CD4-positive, CD25-positive, alpha-beta regulatory T cell (primary cell): Measurements from ENCODE around the gene MEIOB. TPM values are rescaled to one million over a fixed set of nuclear protein-coding genes. Genes with fewer than 3 reads are reported as not detected.

Experiments used
- ATAC-seq, 2 donors: fragments of 150-1000 bp; cut with Tn5 transposase; one replicate each; pipeline ENCODE4 v1.10.0; 2021; ENCODE audit warnings: low read depth in 2 of 2, moderate number of reproducible peaks in 2 of 2, moderate library complexity in 1 of 2
- DNase-seq, 3 donors: peaks; one replicate each; pipeline versions ENCODE4 v3.0.0 to v3.0.0-alpha.2; 2012 to 2022; ENCODE audit warnings: mixed read lengths in 1 of 3
- H3K27ac ChIP-seq: one replicate; pipeline ENCODE4 v1.7.0; 2013; ENCODE audit warnings: mild to moderate bottlenecking, low read length; ENCODE audit not compliant: insufficient read depth, poor library complexity, severe bottlenecking
- H3K27me3 ChIP-seq: one replicate; pipeline ENCODE4 v1.7.0; 2013; ENCODE audit warnings: low read length; ENCODE audit not compliant: control insufficient read depth, insufficient read depth
- H3K36me3 ChIP-seq: one replicate; pipeline ENCODE4 v1.7.0; 2013; ENCODE audit warnings: mild to moderate bottlenecking, low read length, moderate library complexity; ENCODE audit not compliant: control insufficient read depth, insufficient read depth
- H3K4me1 ChIP-seq: 2 replicates; pipeline ENCODE4 v1.7.0; 2013; ENCODE audit warnings: mild to moderate bottlenecking, low read length; ENCODE audit not compliant: insufficient read depth, control insufficient read depth, poor library complexity, severe bottlenecking
- H3K4me3 ChIP-seq: one replicate; pipeline ENCODE4 v1.7.0; 2013; ENCODE audit warnings: low read depth, mild to moderate bottlenecking, low read length, moderate library complexity
- H3K9me3 ChIP-seq, 2 experiments: 1 replicate in 1 of 2; 2 replicates in 1 of 2; pipeline ENCODE4 v1.7.0; 2013; ENCODE audit warnings: low read length in 2 of 2, mild to moderate bottlenecking in 1 of 2, moderate library complexity in 1 of 2; ENCODE audit not compliant: control insufficient read depth in 2 of 2
- H3K27ac Mint-ChIP-seq, 3 donors: one replicate each; pipeline ENCODE4 v1.8.0; 2020 to 2022; ENCODE audit warnings: mild to moderate bottlenecking in 3 of 3, mixed read lengths in 3 of 3, moderate library complexity in 2 of 3
- H3K27me3 Mint-ChIP-seq: one replicate; pipeline ENCODE4 v1.8.0; 2022; ENCODE audit warnings: mild to moderate bottlenecking, mixed read lengths
- H3K36me3 Mint-ChIP-seq: one replicate; pipeline ENCODE4 v1.8.0; 2020; ENCODE audit warnings: mixed read lengths
- H3K4me1 Mint-ChIP-seq, 4 donors: one replicate each; pipeline ENCODE4 v1.8.0; 2020 to 2022; ENCODE audit warnings: mixed read lengths in 4 of 4, mild to moderate bottlenecking in 1 of 4
- H3K4me3 Mint-ChIP-seq, 4 donors: one replicate each; pipeline ENCODE4 v1.8.0; 2020 to 2022; ENCODE audit warnings: mild to moderate bottlenecking in 4 of 4, mixed read lengths in 4 of 4, moderate library complexity in 3 of 4
- H3K9me3 Mint-ChIP-seq, 7 donors: one replicate each; pipeline ENCODE4 v1.8.0; 2020 to 2022; ENCODE audit warnings: mixed read lengths in 7 of 7, mild to moderate bottlenecking in 3 of 7, moderate library complexity in 2 of 7
- polyA plus RNA-seq, 4 donors: library from polyadenylated mRNA; unstranded; fragments of 300-500 nt; fragmentation: Illumina TruSeq; gene quantifications; one replicate each; pipeline ENCODE4 v1.2.3, GENCODE V29; 2021
- total RNA-seq: library from RNA; stranded (reverse); gene quantifications from one replicate; pipeline ENCODE4 v1.2.3, GENCODE V29; 2022

The MEIOB gene
- total and polyA plus RNA-seq, 5 donors from 2014 or later: not detected

- Histone ChIP-seq H3K9me3 (no peaks in the 10 kb centered on the region), H3K4me1 (peaks cover 21% of the 10 kb centered on the region), H3K4me3 (no peak overlapping the region), H3K27ac (no peak overlapping the region), H3K27me3 (no peaks in the 10 kb centered on the region), H3K36me3 (no peaks in the 10 kb centered on the region)
- no peak overlapping the region for H3K4me3 Mint-ChIP-seq
- H3K27me3 Mint-ChIP-seq: no peaks in the 10 kb centered on the region
- peaks cover 6% of the 10 kb centered on the region for H3K36me3 Mint-ChIP-seq
- no peak for DNase-seq
- ATAC-seq: no peak
- no peaks in the 10 kb centered on the region for H3K9me3 Mint-ChIP-seq
- peaks cover 15 to 31% (median 22%) of the 10 kb centered on the region in 4 donors for H3K4me1 Mint-ChIP-seq
- H3K27ac Mint-ChIP-seq: peak overlapping the region in 1 of 3 donors; percentile 6
Observed at GRCh38 chr16:1831186-1832075, 40.5 kb downstream of the MEIOB start.

- no peaks in the 10 kb centered on the region for H3K27me3 Mint-ChIP-seq
- H3K4me1 Mint-ChIP-seq: peaks cover 15 to 33% (median 24%) of the 10 kb centered on the region in 4 donors
- ATAC-seq (no peak), DNase-seq (no peak)
- no peaks in the 10 kb centered on the region for H3K36me3 ChIP-seq
- H3K36me3 Mint-ChIP-seq: peaks cover 6% of the 10 kb centered on the region
- H3K9me3 ChIP-seq: no peaks in the 10 kb centered on the region
- H3K4me1 ChIP-seq: peaks cover 29% of the 10 kb centered on the region
- H3K4me3 ChIP-seq: no peak overlapping the region
- no peak overlapping the region for H3K27ac Mint-ChIP-seq
- H3K27ac ChIP-seq: no peak overlapping the region
- no peaks in the 10 kb centered on the region for H3K9me3 Mint-ChIP-seq
- H3K4me3 Mint-ChIP-seq: peak overlapping the region in 2 of 4 donors; percentile 26 to 61
- no peaks in the 10 kb centered on the region for H3K27me3 ChIP-seq
Observed at GRCh38 chr16:1830213-1830612, 41.8 kb downstream of the MEIOB start.

GRCh38 chr16:1828645-1829410 is 43.1 kb downstream of the MEIOB start:
- Mint-ChIP-seq H3K4me3 (peak overlapping the region; percentile 50 to 95 (median 79)), H3K36me3 (peaks cover 6% of the 10 kb centered on the region), H3K4me1 (peaks cover 18 to 46% (median 32%) of the 10 kb centered on the region in 4 donors), H3K27me3 (no peaks in the 10 kb centered on the region), H3K9me3 (no peaks in the 10 kb centered on the region), H3K27ac (peak overlapping the region in 2 of 3 donors; percentile 30 to 46)
- peaks cover 41% of the 10 kb centered on the region for H3K4me1 ChIP-seq
- DNase-seq: no peak
- peak overlapping the region; percentile 11 for H3K4me3 ChIP-seq
- no peaks in the 10 kb centered on the region for H3K36me3 ChIP-seq
- no peak for ATAC-seq
- no peaks in the 10 kb centered on the region for H3K27me3 ChIP-seq
- H3K9me3 ChIP-seq: no peaks in the 10 kb centered on the region
- H3K27ac ChIP-seq: no peak overlapping the region

GRCh38 chr16:1826691-1827573 is 45.0 kb downstream of the MEIOB start, which contains the start of the genes FAHD1 and HAGH:
FAHD1 (plus strand) TSS chr16:1827206; CDS start chr16:1827239, 33 bp downstream.
HAGH (minus strand) TSS chr16:1826825; CDS start chr16:1826787, 38 bp downstream.
- DNase-seq (peak; percentile 85 to 95 (median 93)), ATAC-seq (peak; percentile 84 to 85)
- H3K9me3 ChIP-seq: no peaks in the 10 kb centered on the region
- H3K4me1 ChIP-seq: peaks cover 46% of the 10 kb centered on the region
- no peaks in the 10 kb centered on the region for H3K9me3 Mint-ChIP-seq
- no peaks in the 10 kb centered on the region for H3K27me3 ChIP-seq
- H3K4me3 ChIP-seq: peak within 1 kb of the TSS; percentile 82
- H3K4me3 Mint-ChIP-seq: peak within 1 kb of the TSS; percentile 88 to 95 (median 93)
- H3K36me3 Mint-ChIP-seq: peaks cover 6% of the 10 kb centered on the region
- no peaks in the 10 kb centered on the region for H3K27me3 Mint-ChIP-seq
- peaks cover 18 to 49% (median 35%) of the 10 kb centered on the region in 4 donors for H3K4me1 Mint-ChIP-seq
- peak within 1 kb of the TSS; percentile 71 to 94 (median 91) for H3K27ac Mint-ChIP-seq
- peaks cover 10% of the 10 kb centered on the region for H3K36me3 ChIP-seq
- peak within 1 kb of the TSS; percentile 76 for H3K27ac ChIP-seq

- peak overlapping the region; percentile 76 for H3K27ac ChIP-seq
- H3K9me3 Mint-ChIP-seq: no peaks in the 10 kb centered on the region
- H3K27me3 Mint-ChIP-seq: no peaks in the 10 kb centered on the region
- H3K4me3 Mint-ChIP-seq: peak overlapping the region; percentile 84 to 95 (median 86)
- no peaks in the 10 kb centered on the region for H3K27me3 ChIP-seq
- peak; percentile 64 to 82 (median 81) for DNase-seq
- no peaks in the 10 kb centered on the region for H3K9me3 ChIP-seq
- peak; percentile 75 to 76 for ATAC-seq
- no peaks in the 10 kb centered on the region for H3K36me3 Mint-ChIP-seq
- peaks cover 18 to 49% (median 35%) of the 10 kb centered on the region in 4 donors for H3K4me1 Mint-ChIP-seq
- peaks cover 10% of the 10 kb centered on the region for H3K36me3 ChIP-seq
- H3K4me1 ChIP-seq: peaks cover 46% of the 10 kb centered on the region
- peak overlapping the region; percentile 60 to 91 (median 86) for H3K27ac Mint-ChIP-seq
- peak overlapping the region; percentile 64 for H3K4me3 ChIP-seq
Observed at GRCh38 chr16:1825864-1826690, 45.9 kb downstream of the MEIOB start.

- Histone ChIP-seq H3K4me3 (peak overlapping the region; percentile 64), H3K27ac (peak overlapping the region; percentile 69), H3K36me3 (peaks cover 10% of the 10 kb centered on the region), H3K4me1 (peaks cover 46% of the 10 kb centered on the region), H3K9me3 (no peaks in the 10 kb centered on the region), H3K27me3 (no peaks in the 10 kb centered on the region)
- Mint-ChIP-seq H3K9me3 (no peaks in the 10 kb centered on the region), H3K27ac (peak overlapping the region in 2 of 3 donors; percentile 72 to 86), H3K27me3 (no peaks in the 10 kb centered on the region), H3K4me3 (peak overlapping the region; percentile 84 to 87 (median 84)), H3K4me1 (peaks cover 18 to 49% (median 32%) of the 10 kb centered on the region in 4 donors), H3K36me3 (no peaks in the 10 kb centered on the region)
- DNase-seq: no peak
- ATAC-seq: no peak
Observed at GRCh38 chr16:1825381-1825863, 46.5 kb downstream of the MEIOB start.
